ENCODE results near the gene SNCAIP.

DNA sequence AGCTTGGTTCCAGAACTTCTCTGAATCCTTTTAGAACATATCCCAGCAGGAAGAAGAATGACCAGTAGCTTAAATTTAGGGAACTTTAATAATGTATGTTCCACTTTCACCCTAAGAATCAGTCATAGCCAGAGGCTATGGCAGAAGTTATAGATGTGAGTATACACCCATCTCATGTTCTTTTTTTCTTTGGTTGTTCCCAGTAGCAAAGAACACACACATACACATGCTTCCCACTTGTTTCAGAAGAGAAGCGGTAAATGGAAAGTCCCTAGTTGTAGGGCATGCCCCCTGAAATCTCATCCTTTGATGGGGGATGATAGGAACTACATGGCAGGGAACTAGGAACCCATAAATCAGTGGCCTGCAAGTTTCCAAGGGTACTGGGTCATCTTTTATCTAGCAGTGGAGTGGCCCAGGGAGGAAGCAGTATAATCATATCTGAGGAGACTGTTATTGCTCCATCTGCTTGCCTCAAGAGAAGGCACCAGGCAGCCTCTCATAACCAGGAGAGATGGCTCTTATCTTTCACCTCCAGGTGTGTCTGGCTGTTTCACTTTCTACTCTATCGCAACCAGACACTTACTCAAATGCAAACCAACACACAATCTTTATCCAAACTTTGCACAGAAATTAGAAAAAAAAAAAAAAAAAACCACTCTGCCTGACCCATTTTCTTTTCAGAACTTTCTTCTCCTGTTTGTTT, 109.5 kb downstream of the SNCAIP start:
- TF ChIP-seq POLR2A (IDR thresholded peaks at IDR 0.05; ENCODE audit: low read depth, low read length) (no peak), POLR2AphosphoS5 (IDR thresholded peaks at IDR 0.05; ENCODE audit: low read depth, low read length) (no peak), TAF1 (IDR thresholded peaks at IDR 0.05; ENCODE audit: borderline replicate concordance, low read depth, low read length) (no peak)

Measured in GM12892 (cell line).